Esophagus squamous epithelium (tissue), 4 donors: Measurements from ENCODE around the gene MYPN.

Experiments
- POLR2A ChIP-seq, 4 donors: fragments of 450-650 bp; IDR thresholded peaks; one replicate each; pipeline ENCODE4 v1.6.1; 2017; ENCODE audit warnings: antibody characterized with exemption in 4 of 4, mild to moderate bottlenecking in 4 of 4, moderate library complexity in 3 of 4
- TF ChIP-seq, protein P1 (sequence below), 6 experiments: fragments of 450-650 bp in 4 of 6; fragments of 200-600 bp in 2 of 6; sonication (generic) in 2 of 6; IDR thresholded peaks; one replicate each; pipeline ENCODE4 v1.5.1; 2016 to 2019; ENCODE audit warnings: antibody characterized with exemption in 6 of 6, mild to moderate bottlenecking in 4 of 6, moderate library complexity in 4 of 6

DNA sequence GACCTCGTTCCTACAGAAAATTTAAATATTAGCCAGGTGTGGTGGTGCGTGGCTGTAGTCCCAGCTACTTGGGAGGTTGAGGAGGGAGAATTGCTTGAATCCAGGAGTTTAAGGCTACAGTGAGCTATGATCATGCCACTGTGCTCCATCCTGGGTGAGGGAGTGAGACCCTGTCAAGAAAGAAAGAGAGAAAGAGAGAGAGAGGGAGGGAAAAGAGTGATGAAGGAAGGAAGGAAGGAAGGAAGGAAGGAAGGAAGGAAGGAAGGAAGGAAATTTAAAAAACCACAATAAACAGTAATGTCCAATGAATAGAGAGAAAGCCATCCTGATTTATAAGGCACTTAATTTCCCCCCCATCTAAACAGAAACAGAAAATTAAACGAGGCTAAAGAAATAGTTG is 9.4 kb downstream of the MYPN start:
- no peak for TF ChIP-seq POLR2A (IDR thresholded peaks at IDR 0.05)
- TF ChIP-seq, protein P1, sequence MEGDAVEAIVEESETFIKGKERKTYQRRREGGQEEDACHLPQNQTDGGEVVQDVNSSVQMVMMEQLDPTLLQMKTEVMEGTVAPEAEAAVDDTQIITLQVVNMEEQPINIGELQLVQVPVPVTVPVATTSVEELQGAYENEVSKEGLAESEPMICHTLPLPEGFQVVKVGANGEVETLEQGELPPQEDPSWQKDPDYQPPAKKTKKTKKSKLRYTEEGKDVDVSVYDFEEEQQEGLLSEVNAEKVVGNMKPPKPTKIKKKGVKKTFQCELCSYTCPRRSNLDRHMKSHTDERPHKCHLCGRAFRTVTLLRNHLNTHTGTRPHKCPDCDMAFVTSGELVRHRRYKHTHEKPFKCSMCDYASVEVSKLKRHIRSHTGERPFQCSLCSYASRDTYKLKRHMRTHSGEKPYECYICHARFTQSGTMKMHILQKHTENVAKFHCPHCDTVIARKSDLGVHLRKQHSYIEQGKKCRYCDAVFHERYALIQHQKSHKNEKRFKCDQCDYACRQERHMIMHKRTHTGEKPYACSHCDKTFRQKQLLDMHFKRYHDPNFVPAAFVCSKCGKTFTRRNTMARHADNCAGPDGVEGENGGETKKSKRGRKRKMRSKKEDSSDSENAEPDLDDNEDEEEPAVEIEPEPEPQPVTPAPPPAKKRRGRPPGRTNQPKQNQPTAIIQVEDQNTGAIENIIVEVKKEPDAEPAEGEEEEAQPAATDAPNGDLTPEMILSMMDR (IDR thresholded peaks at IDR 0.05): no peak
